Panc1 (cell line): ENCODE measurements around the gene TTC28. TPM values are rescaled to one million over a fixed set of nuclear protein-coding genes. Genes with fewer than 3 reads are reported as not detected.

ENCODE experiments used
- ATAC-seq: fragments of 200-7000 bp; cut with Tn5 transposase; 2 replicates; pipeline ENCODE4 v1.9.1; 2020; ENCODE audit warnings: mild to moderate bottlenecking, moderate library complexity
- BruUV-seq: library from RNA; stranded (reverse); fragments of 400-500 nt; replicated peaks from 2 replicates; lab custom pipeline; 2021; lab: Mats Ljungman, UMichigan
- CTCF ChIA-PET: fragments of 300-600 bp; sonication (Branson Sonifier 250); formaldehyde crosslinking; loops from one replicate; lab custom pipeline; 2022; ENCODE audit warnings: antibody characterized with exemption; lab: Charles Lee
- POLR2A ChIA-PET: fragments of 300-600 bp; sonication (Branson Sonifier 250); formaldehyde crosslinking; loops from one replicate; lab custom pipeline; 2022; ENCODE audit warnings: antibody characterized with exemption; lab: Charles Lee
- DNase-seq: peaks from one replicate; pipeline ENCODE4 v3.0.0-alpha.2; 2010; ENCODE audit warnings: low read depth, low spot score
- H3K27ac ChIP-seq: 2 replicates; pipeline ENCODE4 v1.5.1; 2011; ENCODE audit warnings: mild to moderate bottlenecking, low read length, inconsistent platforms
- H3K27me3 ChIP-seq: fragments of 200-500 bp; sonication (Bioruptor generic); 2 replicates; pipeline ENCODE4 v1.6.0; 2014; ENCODE audit warnings: low read length, inconsistent platforms; ENCODE audit not compliant: control insufficient read depth, insufficient read depth
- H3K36me3 ChIP-seq: fragments of 200-500 bp; sonication (Bioruptor generic); 2 replicates; pipeline ENCODE4 v1.5.1; 2014; ENCODE audit warnings: inconsistent platforms, mild to moderate bottlenecking, low read length, moderate library complexity; ENCODE audit not compliant: control insufficient read depth, insufficient read depth
- H3K4me1 ChIP-seq: 2 replicates; pipeline ENCODE4 v1.5.1; 2011; ENCODE audit warnings: inconsistent platforms, mild to moderate bottlenecking, low read length, moderate library complexity; ENCODE audit not compliant: control insufficient read depth, insufficient read depth
- H3K4me3 ChIP-seq, 2 experiments: 2 replicates each; pipeline ENCODE4 v1.5.1; 2011 to 2012; ENCODE audit warnings: low read depth in 2 of 2, low read length in 2 of 2, mild to moderate bottlenecking in 2 of 2, inconsistent platforms in 1 of 2, moderate library complexity in 1 of 2
- H3K9me3 ChIP-seq: fragments of 200-500 bp; sonication (Bioruptor generic); 2 replicates; pipeline ENCODE4 v1.5.1; 2014; ENCODE audit warnings: low read depth, mild to moderate bottlenecking, inconsistent platforms, low read length, moderate library complexity; ENCODE audit not compliant: control insufficient read depth, insufficient read depth
- POLR2AphosphoS5 ChIP-seq: IDR thresholded peaks from 2 replicates; pipeline ENCODE4 v1.6.1; 2012; ENCODE audit warnings: mild to moderate bottlenecking, low read depth, low read length, moderate library complexity
- SIN3A ChIP-seq: IDR thresholded peaks from 2 replicates; pipeline ENCODE4 v1.6.1; 2012; ENCODE audit warnings: low read depth, mild to moderate bottlenecking, low read length, moderate library complexity, borderline replicate concordance; ENCODE audit not compliant: insufficient read depth
- TCF7L2 ChIP-seq: IDR thresholded peaks from 2 replicates; pipeline ENCODE4 v1.6.1; 2011; ENCODE audit warnings: mild to moderate bottlenecking, low read depth, low read length, inconsistent platforms
- in situ Hi-C: cut with HindIII; loops from 2 replicates; pipeline ENCODE4 v1.10.0; 2016; ENCODE audit warnings: low sequenced_read_pairs, low pct_unique_long_range_greater_than_20kb
- intact Hi-C: fragments of 100-400 bp; cut with micrococcal nuclease; formaldehyde crosslinking; loops from one replicate; pipeline ENCODE4 v1.10.0; 2022; ENCODE audit not compliant: unreplicated experiment
- total RNA-seq: library from RNA; stranded (reverse); gene quantifications from one replicate; pipeline ENCODE4 v1.2.1, GENCODE V29; 2021; ENCODE audit not compliant: unreplicated experiment
- TF ChIP-seq, protein P1 (sequence below), 2 experiments: IDR thresholded peaks; 2 replicates each; pipeline ENCODE4 v1.6.1; 2011 to 2012; ENCODE audit warnings: low read depth in 2 of 2, control low read depth in 1 of 2, low read length in 1 of 2, mild to moderate bottlenecking in 1 of 2, moderate library complexity in 1 of 2; ENCODE audit not compliant: insufficient read depth in 1 of 2
- TF ChIP-seq, protein P2 (sequence below): fragments of 450-650 bp; IDR thresholded peaks from 2 replicates; pipeline ENCODE4 v1.5.1; 2017; ENCODE audit warnings: mild to moderate bottlenecking

The TTC28 gene
- total RNA-seq, 1 experiment from 2014 or later, result 24.8 TPM

DNA sequence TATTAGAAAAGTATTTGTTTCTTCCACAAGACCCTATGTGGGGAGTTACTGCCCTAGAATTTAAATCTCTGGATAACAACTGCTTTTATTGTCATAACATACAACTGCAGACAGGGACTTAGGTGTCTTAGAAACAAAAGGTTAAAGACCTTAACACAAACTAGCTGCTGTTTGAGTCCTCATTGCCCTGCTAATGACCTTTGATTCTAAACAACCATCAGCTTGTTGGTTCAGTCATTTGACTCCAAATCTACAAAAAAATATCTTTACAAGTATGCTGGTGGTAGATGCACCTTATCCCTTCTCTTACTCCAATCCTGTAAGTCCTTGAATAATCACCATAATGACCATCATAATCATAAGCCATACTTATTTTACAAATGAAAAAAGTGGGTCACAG is 383.2 kb downstream of the TTC28 start:
- in situ Hi-C loops, result no loop called here

DNA sequence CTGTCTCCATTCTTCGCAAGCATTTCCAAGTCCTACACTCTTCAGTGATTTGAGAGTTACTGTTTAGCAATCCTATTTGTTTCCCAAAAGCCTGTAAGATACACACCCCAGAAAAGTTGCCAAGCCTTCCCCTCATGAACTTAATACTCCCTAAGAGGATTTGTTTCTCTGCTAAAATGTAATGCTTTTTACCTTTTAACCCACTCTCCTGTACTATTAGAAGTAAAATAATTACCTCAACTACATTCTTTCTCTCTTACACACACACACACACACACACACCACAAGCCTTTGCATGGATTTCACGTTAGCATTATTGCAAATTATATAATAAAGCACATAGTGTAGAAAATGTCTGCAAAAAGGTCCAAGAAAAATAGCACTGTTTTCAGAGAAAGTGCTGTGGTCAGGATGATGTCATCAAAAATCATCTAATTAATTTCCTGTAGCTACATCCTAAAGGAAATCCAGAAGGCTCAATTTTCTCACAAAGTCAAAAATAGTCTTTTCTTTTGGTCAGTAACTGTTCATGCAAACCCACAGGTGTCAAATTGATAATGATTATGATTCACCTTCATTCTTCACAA is 396.5 kb downstream of the TTC28 start:
- no peak for TF ChIP-seq TCF7L2
- TF ChIP-seq POLR2AphosphoS5, result no peak
- TF ChIP-seq, protein P1, sequence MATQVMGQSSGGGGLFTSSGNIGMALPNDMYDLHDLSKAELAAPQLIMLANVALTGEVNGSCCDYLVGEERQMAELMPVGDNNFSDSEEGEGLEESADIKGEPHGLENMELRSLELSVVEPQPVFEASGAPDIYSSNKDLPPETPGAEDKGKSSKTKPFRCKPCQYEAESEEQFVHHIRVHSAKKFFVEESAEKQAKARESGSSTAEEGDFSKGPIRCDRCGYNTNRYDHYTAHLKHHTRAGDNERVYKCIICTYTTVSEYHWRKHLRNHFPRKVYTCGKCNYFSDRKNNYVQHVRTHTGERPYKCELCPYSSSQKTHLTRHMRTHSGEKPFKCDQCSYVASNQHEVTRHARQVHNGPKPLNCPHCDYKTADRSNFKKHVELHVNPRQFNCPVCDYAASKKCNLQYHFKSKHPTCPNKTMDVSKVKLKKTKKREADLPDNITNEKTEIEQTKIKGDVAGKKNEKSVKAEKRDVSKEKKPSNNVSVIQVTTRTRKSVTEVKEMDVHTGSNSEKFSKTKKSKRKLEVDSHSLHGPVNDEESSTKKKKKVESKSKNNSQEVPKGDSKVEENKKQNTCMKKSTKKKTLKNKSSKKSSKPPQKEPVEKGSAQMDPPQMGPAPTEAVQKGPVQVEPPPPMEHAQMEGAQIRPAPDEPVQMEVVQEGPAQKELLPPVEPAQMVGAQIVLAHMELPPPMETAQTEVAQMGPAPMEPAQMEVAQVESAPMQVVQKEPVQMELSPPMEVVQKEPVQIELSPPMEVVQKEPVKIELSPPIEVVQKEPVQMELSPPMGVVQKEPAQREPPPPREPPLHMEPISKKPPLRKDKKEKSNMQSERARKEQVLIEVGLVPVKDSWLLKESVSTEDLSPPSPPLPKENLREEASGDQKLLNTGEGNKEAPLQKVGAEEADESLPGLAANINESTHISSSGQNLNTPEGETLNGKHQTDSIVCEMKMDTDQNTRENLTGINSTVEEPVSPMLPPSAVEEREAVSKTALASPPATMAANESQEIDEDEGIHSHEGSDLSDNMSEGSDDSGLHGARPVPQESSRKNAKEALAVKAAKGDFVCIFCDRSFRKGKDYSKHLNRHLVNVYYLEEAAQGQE (IDR thresholded peaks at IDR 0.05; ENCODE audit: insufficient read depth in 1 of 2, low read depth in 2 of 2, low read length in 1 of 2), result no peak
- TF ChIP-seq, protein P2, sequence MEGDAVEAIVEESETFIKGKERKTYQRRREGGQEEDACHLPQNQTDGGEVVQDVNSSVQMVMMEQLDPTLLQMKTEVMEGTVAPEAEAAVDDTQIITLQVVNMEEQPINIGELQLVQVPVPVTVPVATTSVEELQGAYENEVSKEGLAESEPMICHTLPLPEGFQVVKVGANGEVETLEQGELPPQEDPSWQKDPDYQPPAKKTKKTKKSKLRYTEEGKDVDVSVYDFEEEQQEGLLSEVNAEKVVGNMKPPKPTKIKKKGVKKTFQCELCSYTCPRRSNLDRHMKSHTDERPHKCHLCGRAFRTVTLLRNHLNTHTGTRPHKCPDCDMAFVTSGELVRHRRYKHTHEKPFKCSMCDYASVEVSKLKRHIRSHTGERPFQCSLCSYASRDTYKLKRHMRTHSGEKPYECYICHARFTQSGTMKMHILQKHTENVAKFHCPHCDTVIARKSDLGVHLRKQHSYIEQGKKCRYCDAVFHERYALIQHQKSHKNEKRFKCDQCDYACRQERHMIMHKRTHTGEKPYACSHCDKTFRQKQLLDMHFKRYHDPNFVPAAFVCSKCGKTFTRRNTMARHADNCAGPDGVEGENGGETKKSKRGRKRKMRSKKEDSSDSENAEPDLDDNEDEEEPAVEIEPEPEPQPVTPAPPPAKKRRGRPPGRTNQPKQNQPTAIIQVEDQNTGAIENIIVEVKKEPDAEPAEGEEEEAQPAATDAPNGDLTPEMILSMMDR, result no peak
- no peak for TF ChIP-seq SIN3A
- POLR2A ChIA-PET, result interaction anchor here (0.7 kb wide), 1 partner anchor 11 kb away, joined by 3 read pairs; no protein-coding TSS in a partner anchor
- CTCF ChIA-PET, result no interaction called here
- Histone ChIP-seq H3K4me1 (no peaks in the 10 kb centered on the region), H3K36me3 (no peaks in the 10 kb centered on the region), H3K27ac (no peak overlapping the region), H3K4me3 (no peak overlapping the region), H3K9me3 (no peaks in the 10 kb centered on the region), H3K27me3 (no peaks in the 10 kb centered on the region)
- in situ Hi-C loops (no loop called here), intact Hi-C loops (no loop called here)
- no peak for ATAC-seq
- no peak for DNase-seq
- BruUV-seq, result no TSS peak

More for the DNA sequence above, 383.2 kb downstream of the TTC28 start:
- ChIA-PET CTCF (no interaction called here), POLR2A (no interaction called here)
- no peak for TF ChIP-seq TCF7L2
- TF ChIP-seq, protein P1 (IDR thresholded peaks at IDR 0.05; ENCODE audit: insufficient read depth in 1 of 2, low read depth in 2 of 2, low read length in 1 of 2), result no peak
- TF ChIP-seq, protein P2, result no peak
- TF ChIP-seq SIN3A, result no peak
- TF ChIP-seq POLR2AphosphoS5, result no peak
- BruUV-seq, result no TSS peak
- no peaks in the 10 kb centered on the region for H3K4me1 ChIP-seq
- intact Hi-C loops, result no loop called here
- no peak overlapping the region for H3K27ac ChIP-seq
- H3K36me3 ChIP-seq, result no peaks in the 10 kb centered on the region
- no peaks in the 10 kb centered on the region for H3K9me3 ChIP-seq
- ATAC-seq (no peak), DNase-seq (no peak)
- H3K27me3 ChIP-seq, result no peaks in the 10 kb centered on the region
- no peak overlapping the region for H3K4me3 ChIP-seq
